Epidermal melanocyte (primary cell): ENCODE results near the gene HCFC1R1.

Source experiments
- DNase-seq: peaks from one replicate; pipeline ENCODE4 v3.0.0; 2011; ENCODE audit warnings: low spot score; ENCODE audit not compliant: insufficient read length

HCFC1R1 gene

GRCh38 chr16:3020247-3020603, 3.5 kb downstream of the HCFC1R1 start, which contains the start of gene TNFRSF12A:
Gene TNFRSF12A, plus strand, starts transcription at chr16:3020368. Its CDS starts 30 bp downstream, at chr16:3020398.
- DNase-seq = peak; percentile 88

DNA sequence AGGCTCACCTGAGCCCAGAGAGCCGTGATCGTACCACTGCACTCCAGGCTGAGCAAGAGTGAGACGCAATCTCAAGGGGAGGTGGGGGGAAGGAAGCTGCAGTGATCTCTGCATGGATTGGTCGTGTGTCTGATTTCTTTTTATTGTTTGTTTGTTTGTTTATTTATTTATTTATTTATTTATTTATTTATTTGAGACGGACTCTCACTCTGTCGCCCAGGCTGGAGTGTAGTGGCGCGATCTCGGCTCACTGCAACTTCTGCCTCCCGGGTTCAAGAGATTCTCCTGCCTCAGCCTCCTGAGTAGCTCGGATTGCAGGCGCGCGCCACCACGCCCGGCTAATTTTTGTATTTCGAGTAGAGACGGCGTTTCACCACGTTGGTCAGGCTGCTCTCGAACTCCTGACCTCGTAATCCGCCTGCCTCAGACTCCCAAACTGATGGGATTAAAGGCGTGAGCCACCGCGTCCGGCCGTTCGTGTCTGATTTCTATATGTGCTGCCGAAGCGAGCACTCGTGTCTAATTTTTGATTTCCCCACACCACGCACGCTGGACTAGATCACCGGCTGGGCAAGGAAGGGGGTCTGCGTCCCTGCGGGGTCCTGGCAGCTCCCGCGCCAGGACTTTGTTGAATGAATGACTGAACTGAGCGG, 4.0 kb downstream of the HCFC1R1 start:
- DNase-seq = no peak

DNA sequence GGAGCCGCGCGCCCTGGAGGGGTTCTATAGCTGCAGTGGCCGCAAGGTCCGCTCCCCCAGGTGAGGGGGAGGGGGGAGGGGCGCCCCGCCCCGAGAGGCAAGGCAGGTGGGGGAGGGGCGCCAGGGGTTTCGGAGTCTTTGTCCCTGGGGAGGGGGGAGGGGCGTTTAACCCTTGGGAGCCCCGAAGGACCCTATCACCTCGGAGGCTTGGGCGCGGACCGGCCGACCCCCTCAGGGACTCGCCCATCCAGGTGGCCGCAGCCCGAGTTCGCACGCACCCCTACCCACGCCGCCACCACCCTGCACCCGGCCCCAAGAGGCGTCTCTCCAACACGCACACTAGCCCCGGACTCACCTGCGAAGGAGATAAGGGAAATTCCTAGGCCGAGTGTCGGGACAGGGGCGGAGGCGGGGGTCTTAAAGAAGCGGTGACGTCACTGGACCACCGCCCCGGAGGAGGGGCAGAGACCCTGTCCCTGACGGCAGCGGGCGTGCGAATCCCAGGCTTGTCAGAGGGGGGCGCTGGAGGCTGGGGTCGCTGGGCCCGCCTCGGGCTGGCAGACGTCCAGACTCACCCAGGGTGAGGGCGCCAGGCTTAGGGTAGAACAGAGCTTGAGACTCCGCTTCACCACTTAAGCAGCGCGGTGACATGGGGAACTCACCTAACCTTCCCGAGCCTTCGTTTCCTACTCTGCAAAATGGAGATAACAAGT, 5.8 kb downstream of the HCFC1R1 start, which contains the start of gene CLDN6:
CLDN6 (minus strand) TSS at position 390 of the 713 bp plus-strand sequence. CDS start 2,162 bp downstream, outside the sequence.
- DNase-seq = no peak

GRCh38 chr16:3017344-3017743, 6.4 kb downstream of the HCFC1R1 start:
- DNase-seq = no peak

DNA sequence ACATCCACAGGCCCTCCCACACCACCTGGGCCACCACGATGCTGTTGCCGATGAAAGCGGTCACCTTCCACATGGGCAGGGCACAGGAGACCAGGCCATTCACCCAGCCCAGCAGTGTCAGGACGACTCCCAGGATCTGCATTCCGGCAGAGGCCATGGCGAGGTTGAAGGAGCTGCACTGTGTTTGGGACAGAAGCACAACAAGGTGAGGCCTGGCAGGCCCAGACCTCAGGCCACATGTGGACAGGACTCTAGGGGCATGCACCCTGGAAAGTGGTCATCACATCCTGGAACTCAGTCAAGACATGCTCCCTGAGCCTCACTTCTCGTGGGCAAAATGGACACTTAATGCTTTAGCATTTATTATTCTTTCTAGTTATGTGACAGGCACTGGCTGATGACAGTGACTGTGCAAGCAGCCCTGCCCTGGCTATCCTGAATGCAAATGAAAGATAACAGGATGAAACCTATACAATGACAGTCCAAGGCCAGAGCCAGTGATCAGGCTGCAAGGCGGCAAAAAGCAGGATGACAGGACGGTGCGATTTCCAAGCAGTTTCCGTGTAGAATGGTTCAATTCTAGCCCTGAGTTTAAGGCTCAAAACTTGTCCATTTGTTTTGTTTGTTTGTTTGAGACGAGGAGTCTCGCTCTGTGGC, 7.7 kb downstream of the HCFC1R1 start:
- DNase-seq = no peak

GRCh38 chr16:3014971-3015370, 8.8 kb downstream of the HCFC1R1 start:
- DNase-seq = no peak

DNA sequence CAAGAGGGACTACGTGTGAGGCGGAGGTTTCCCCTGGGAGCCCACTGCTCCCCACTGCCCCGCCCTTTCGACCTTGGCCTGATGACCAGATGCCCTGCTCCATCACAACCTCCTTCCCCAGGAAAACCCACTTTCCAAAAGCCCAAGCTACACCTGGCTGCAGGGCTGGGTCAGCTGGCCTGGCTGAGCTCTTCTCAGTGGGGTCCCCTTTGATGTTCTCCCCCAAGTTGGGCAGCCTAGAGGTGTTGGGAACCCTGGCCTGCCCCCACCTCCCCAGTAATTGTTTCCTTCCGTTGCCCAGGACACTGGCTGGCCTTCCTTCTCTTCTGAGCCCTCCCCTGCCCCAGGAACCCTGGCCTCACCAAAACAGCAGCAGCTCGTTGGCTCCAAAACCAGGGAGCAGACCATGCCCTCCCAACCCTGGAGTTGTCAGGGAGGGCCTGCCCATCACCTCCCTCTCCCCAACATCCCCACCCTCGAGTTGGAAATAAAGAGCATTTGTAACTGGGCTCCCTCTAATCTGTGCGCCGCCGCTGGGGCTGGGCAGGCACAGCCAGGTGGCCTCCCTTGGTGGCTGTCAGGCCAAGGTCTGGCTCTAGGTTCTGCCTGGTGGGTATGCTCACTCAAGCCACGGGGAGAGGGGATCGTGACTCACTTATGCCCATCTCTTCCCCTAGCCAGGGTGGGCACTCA, 9.6 kb downstream of the HCFC1R1 start:
- no peak for DNase-seq

DNA sequence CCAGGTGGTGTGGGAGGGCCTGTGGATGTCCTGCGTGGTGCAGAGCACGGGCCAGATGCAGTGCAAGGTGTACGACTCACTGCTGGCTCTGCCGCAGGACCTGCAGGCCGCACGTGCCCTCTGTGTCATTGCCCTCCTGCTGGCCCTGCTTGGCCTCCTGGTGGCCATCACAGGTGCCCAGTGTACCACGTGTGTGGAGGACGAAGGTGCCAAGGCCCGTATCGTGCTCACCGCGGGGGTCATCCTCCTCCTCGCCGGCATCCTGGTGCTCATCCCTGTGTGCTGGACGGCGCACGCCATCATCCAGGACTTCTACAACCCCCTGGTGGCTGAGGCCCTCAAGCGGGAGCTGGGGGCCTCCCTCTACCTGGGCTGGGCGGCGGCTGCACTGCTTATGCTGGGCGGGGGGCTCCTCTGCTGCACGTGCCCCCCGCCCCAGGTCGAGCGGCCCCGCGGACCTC, 10.2 kb downstream of the HCFC1R1 start:
- no peak for DNase-seq

DNA sequence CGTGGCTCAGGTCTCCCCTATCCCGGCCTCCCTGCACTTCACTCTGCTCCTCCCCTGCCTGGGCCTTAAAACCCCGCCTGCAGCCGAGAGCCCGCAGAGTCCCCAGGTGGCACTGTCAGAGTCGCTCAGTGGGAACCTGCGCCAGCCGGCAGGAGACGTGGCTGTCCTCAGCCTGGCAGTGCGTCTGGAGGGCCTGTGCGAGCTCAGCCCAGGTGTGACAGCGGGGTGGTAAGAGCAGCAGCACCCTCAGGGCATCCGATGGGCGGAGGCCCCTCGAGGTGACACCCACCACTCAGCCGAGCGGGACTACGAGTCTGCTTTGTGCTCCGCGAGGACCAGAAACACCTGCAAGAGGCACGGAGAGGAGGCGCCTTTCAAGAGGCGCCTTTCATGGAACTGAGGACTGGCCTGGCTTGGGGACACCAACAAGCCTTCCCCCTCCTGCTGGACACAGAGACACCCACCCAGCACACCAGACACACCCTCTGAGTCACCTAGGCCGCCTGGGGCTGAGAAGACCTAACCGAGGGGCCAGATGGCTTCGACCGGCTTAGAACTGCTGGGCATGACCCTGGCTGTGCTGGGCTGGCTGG, 10.8 kb downstream of the HCFC1R1 start, which contains the start of gene CLDN9:
CLDN9 (plus strand) TSS at position 96 of the 593 bp plus-strand sequence; CDS start at position 536, 440 bp downstream.
- DNase-seq = no peak

DNA sequence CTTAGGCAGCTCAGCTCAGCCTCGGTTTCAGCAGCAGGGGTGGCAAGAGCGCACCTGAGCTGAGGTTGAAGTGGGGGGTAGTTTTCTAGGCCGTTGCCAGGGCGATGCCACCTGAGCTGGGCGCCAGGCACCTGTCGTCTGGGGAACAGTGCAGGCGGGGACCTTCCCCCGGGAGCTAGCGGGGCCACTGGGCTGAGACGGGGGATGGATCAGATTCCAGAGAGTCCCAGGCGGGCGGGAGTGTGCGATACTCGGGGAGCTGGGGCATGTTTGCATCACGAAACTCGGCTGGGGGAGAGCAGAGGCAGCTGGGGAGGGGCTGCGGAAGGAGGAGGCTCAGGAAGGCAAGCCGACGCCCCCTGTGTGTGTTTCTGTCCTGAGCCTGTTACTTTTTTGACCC, 11.5 kb downstream of the HCFC1R1 start:
- DNase-seq = no peak

DNA sequence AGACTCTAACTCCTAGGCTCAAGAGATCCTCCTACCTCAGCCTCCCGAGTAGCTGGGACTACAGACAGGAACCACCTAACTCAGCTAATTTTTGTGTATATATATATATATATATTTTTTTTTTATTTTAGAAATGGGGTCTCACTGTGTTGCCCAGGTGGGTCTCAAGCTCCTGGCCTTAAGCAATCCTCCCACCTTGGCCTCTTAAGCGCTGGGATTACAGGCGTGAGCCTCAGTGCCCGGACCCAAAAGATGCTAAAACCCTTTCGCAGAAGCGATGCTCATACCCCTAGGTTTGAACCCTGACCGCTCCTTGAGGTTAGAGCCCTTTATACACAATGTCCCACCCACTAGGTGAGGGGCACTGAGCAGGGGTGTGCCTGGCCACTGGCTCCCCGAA, 13.2 kb downstream of the HCFC1R1 start:
- DNase-seq = no peak

DNA sequence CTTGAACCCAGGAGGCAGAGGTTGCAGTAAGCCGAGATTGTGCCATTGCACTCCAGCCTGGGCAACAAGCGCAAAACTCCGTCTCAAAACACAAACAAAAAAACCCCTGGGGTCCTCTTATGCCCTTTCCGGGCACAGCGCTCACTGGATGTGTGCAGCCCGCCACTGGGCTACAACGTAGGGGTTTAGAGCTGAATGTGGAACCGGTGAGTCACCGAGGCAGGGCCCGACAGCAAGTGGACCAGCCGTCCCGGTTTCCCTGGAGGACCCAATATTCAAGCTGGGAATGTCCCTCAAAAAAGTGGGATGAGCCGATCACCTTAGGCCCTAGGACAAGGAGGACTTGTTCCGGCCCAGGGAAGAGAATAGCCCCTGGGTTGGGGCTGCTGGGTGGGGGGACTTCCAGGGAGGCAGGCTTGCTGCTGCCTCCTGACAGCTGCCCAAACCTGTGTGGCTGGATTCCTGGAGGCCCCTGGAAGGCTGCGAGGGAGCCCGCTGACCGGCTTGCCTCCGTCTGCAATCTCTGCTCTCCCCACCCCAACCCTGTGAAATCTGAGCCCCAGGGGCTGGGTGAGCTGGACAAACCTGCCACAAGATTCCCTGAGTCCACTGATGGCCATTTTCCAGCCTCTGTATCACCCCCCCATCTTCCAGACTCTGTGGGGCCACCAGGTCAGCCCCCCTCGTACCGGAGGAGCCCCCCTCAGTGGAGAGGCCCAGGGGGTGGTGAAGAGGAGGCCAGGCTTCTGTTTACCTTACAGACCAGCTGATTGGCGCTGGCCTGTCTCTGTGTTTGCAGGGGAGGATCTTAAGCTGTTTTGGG, 14.0 kb downstream of the HCFC1R1 start:
- DNase-seq = no peak

DNA sequence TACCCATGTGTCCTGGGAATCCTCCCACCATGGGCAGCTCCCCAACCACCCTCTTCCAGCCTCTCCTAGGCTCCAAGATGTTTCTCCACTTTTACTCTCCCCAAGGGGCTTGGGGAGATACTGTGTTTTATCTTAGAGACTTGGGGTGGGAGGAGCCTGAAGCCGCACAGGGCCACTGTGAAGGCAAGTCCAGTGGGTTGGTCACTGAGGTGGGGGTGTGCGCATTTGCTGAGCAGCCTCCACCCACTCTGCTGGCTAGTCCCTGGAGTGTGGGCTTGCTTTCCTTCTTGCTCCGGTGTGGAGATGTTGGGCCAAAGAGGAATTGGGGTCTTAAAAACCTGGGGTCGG, 15.1 kb downstream of the HCFC1R1 start:
- DNase-seq = no peak

- no peak for DNase-seq
Observed at GRCh38 chr16:3007957-3008689, 15.6 kb downstream of the HCFC1R1 start.

GRCh38 chr16:3007059-3007956, 16.4 kb downstream of the HCFC1R1 start:
- DNase-seq = no peak

GRCh38 chr16:3004781-3005284, 18.9 kb downstream of the HCFC1R1 start:
- no peak for DNase-seq

GRCh38 chr16:3004319-3004718, 19.4 kb downstream of the HCFC1R1 start:
- DNase-seq = no peak

DNA sequence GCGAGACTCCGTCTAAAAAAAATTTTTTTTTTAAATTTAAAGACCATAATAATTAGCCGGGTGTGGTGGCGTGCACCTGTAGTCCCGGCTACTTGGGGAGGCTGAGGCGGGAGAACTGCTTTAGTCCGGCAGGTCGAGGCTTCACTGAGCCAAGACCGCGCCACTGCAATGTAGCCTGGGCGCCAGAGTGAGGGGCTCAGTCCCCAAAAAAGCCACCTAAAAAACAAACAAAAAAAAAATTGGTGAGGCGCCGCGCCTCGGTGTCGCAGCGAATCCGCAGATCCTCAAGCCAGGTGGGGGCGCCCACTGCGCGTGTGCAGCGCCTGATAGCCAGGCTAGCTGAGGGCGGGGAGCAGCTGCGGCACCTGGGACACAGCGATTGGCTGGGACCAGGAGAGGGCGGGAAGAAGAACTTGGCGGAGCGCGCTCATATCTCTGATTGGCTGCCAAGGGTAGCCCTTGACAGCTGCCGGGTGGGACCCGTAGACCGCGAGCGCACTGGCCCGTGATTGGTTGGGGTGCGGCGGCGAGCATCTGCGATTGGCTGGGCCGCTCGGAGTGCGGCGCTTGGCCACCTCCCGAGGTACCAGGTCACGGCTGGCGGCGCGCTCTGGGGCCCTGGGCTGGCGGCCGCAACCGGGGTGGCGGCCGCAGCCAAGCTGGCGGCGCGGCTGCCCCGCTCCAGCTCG, 20.0 kb downstream of the HCFC1R1 start:
- peak; percentile 99 for DNase-seq
